KMS-11 (cell line): Measurements from ENCODE around the gene DYNLT3.

Source experiments
- H2AFZ ChIP-seq: fragments of 200-600 bp; sonication (generic); 2 replicates; pipeline ENCODE4 v1.6.1; 2016; ENCODE audit warnings: antibody characterized with exemption, mixed run types, low read depth
- H3K27ac ChIP-seq: fragments of 200-600 bp; sonication (generic); 2 replicates; pipeline ENCODE4 v1.6.1; 2016; ENCODE audit warnings: mild to moderate bottlenecking, mixed run types
- H3K27me3 ChIP-seq: fragments of 200-600 bp; sonication (generic); 2 replicates; pipeline ENCODE4 v1.6.1; 2017; ENCODE audit warnings: mild to moderate bottlenecking, low read depth, mixed run types, moderate library complexity; ENCODE audit not compliant: insufficient read depth
- H3K36me3 ChIP-seq: fragments of 200-600 bp; sonication (generic); 2 replicates; pipeline ENCODE4 v1.6.1; 2017; ENCODE audit warnings: mild to moderate bottlenecking, mixed run types; ENCODE audit not compliant: insufficient read depth
- H3K4me1 ChIP-seq: fragments of 200-600 bp; sonication (generic); 2 replicates; pipeline ENCODE4 v1.6.1; 2016; ENCODE audit warnings: mild to moderate bottlenecking, low read depth, mixed run types; ENCODE audit not compliant: poor library complexity, severe bottlenecking
- H3K4me2 ChIP-seq: fragments of 200-600 bp; sonication (generic); 2 replicates; pipeline ENCODE4 v1.7.0; 2016; ENCODE audit warnings: mild to moderate bottlenecking, mixed run types
- H3K4me3 ChIP-seq: fragments of 200-600 bp; sonication (generic); IDR thresholded peaks from 2 replicates; pipeline ENCODE4 v1.6.1; 2017; ENCODE audit warnings: low read depth, low read length, mixed read lengths; ENCODE audit not compliant: insufficient read depth
- H3K79me2 ChIP-seq: fragments of 200-600 bp; sonication (generic); 2 replicates; pipeline ENCODE4 v1.6.1; 2016; ENCODE audit warnings: low read depth, mixed run types; ENCODE audit not compliant: insufficient read depth
- H3K9ac ChIP-seq: fragments of 200-600 bp; sonication (generic); 2 replicates; pipeline ENCODE4 v1.6.1; 2016; ENCODE audit warnings: mild to moderate bottlenecking, mixed run types
- H4K20me1 ChIP-seq: fragments of 200-600 bp; sonication (generic); 2 replicates; pipeline ENCODE4 v1.6.1; 2016; ENCODE audit warnings: mild to moderate bottlenecking, mixed run types; ENCODE audit not compliant: insufficient read depth
- TF ChIP-seq, protein P1 (sequence below): fragments of 200-600 bp; sonication (generic); conservative IDR thresholded peaks from 2 replicates; pipeline ENCODE4 v1.6.1; 2017; ENCODE audit warnings: low read depth, mild to moderate bottlenecking, antibody characterized with exemption, low read length, moderate library complexity, mixed read lengths

Gene DYNLT3

DNA sequence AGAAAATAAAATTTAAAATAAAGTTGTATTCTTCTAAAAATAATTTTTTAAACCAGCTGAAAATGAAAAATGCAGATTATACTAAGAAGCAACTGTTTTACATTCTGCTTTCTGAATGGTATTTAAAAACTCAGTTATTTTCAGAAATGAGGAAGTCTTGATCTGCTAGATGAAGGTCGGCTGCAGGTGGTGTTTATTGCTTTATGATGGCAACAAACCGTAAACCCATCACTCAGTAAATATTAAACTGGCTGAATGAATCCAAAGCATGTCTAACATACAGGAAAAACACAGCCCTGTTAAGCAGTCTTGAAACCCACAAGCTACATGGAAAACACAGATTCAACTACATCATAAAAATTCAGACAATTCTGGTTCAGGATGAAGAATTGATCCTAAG lies 29.3 kb downstream of the DYNLT3 start:
- no peak overlapping the region for H3K9ac ChIP-seq
- no peak overlapping the region for H3K4me3 ChIP-seq
- no peak overlapping the region for H3K4me2 ChIP-seq
- no peaks in the 10 kb centered on the region for H3K27me3 ChIP-seq
- no peaks in the 10 kb centered on the region for H3K4me1 ChIP-seq
- no peaks in the 10 kb centered on the region for H3K79me2 ChIP-seq
- no peak overlapping the region for H2AFZ ChIP-seq
- TF ChIP-seq, protein P1, sequence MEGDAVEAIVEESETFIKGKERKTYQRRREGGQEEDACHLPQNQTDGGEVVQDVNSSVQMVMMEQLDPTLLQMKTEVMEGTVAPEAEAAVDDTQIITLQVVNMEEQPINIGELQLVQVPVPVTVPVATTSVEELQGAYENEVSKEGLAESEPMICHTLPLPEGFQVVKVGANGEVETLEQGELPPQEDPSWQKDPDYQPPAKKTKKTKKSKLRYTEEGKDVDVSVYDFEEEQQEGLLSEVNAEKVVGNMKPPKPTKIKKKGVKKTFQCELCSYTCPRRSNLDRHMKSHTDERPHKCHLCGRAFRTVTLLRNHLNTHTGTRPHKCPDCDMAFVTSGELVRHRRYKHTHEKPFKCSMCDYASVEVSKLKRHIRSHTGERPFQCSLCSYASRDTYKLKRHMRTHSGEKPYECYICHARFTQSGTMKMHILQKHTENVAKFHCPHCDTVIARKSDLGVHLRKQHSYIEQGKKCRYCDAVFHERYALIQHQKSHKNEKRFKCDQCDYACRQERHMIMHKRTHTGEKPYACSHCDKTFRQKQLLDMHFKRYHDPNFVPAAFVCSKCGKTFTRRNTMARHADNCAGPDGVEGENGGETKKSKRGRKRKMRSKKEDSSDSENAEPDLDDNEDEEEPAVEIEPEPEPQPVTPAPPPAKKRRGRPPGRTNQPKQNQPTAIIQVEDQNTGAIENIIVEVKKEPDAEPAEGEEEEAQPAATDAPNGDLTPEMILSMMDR = no peak
- no peak overlapping the region for H3K27ac ChIP-seq
- H3K36me3 ChIP-seq = no peaks in the 10 kb centered on the region
- no peaks in the 10 kb centered on the region for H4K20me1 ChIP-seq

DNA sequence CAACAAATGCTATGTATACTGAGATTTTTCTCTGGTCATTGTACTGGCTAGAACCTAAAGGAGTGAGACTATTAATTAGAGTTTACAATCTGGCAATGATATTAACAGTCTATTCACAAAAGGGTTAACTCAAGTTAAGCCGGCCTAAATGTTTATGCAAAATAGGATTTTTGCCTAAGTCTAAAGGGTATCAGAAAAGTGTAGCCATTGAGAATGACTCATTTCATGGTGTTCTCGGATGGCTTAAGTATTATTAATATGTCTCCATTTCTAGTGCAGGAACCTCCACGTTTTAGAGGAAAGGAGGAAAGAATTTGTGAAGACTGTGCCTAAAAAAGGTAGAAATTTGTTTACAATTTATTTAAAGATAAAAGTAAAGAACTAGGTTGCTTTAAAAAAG lies 29.8 kb downstream of the DYNLT3 start:
- no peak overlapping the region for H3K27ac ChIP-seq
- TF ChIP-seq, protein P1 = no peak
- H3K4me2 ChIP-seq = no peak overlapping the region
- H2AFZ ChIP-seq = no peak overlapping the region
- H4K20me1 ChIP-seq = no peaks in the 10 kb centered on the region
- H3K4me3 ChIP-seq = no peak overlapping the region
- no peaks in the 10 kb centered on the region for H3K79me2 ChIP-seq
- no peaks in the 10 kb centered on the region for H3K36me3 ChIP-seq
- H3K27me3 ChIP-seq = no peaks in the 10 kb centered on the region
- no peaks in the 10 kb centered on the region for H3K4me1 ChIP-seq
- H3K9ac ChIP-seq = no peak overlapping the region

DNA sequence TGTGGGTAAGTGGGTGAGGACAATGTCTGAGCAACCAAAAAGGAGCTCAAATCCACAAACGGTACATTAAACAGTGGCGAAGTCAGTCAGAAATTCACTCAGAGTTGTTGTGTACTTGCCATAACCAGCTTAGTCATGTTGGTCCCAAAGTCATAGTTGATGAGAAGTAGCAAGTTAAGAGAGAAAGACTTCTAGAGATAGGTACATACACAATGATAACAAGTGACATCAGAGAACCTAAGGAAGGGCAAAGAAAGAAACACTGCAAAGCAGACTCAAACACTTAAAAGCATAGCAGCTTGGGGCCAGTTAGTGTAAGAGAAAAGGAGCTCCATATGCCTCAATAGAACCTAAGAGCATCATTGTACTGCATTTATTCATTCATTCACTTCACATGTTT lies 30.2 kb downstream of the DYNLT3 start:
- Histone ChIP-seq H3K27ac (no peak overlapping the region), H3K9ac (no peak overlapping the region), H3K79me2 (no peaks in the 10 kb centered on the region), H3K4me3 (no peak overlapping the region), H3K27me3 (no peaks in the 10 kb centered on the region), H3K4me1 (no peaks in the 10 kb centered on the region), H4K20me1 (no peaks in the 10 kb centered on the region), H2AFZ (no peak overlapping the region), H3K36me3 (no peaks in the 10 kb centered on the region), H3K4me2 (no peak overlapping the region)
- TF ChIP-seq, protein P1 = no peak

DNA sequence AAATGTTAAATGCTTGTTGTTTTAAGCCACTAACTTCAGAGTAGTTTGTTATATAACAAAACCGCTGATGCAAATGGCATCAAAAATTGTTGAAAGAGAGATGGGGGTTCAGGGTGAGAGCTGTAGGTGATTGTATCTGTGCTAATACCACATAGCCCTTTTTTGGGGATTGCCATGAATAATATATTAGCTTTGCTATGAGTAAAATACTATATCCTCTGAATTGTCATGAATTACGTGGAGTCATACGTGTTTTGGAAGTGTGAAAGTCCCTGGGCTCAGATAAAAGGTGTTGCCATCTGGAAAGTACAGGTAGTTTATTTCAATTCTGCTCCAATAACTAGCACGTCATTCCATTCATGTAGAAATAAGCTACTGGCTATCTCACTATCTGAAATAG lies 30.6 kb downstream of the DYNLT3 start:
- H3K4me1 ChIP-seq = no peaks in the 10 kb centered on the region
- H3K27ac ChIP-seq = no peak overlapping the region
- no peak overlapping the region for H3K4me3 ChIP-seq
- no peaks in the 10 kb centered on the region for H3K79me2 ChIP-seq
- H2AFZ ChIP-seq = no peak overlapping the region
- H3K4me2 ChIP-seq = no peak overlapping the region
- no peaks in the 10 kb centered on the region for H3K27me3 ChIP-seq
- no peaks in the 10 kb centered on the region for H4K20me1 ChIP-seq
- no peak overlapping the region for H3K9ac ChIP-seq
- no peaks in the 10 kb centered on the region for H3K36me3 ChIP-seq
- TF ChIP-seq, protein P1 = no peak

DNA sequence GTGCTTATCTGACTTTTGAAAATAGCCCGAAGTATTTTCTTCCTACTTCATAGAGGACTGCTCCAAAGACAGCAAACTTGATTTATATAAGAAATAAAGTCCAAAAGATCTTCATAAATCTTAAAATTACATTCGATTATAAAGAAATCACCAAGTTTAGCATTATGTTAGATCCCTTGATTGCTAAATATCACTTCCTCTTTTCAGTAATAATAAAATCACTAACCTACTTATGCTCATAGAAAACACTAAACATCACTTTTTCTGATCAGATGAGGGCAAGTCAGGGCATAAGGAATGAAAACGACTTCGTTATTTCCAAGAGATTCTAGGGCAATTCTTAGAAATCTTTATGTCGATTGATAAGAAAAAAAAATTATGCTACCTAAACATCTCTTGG lies 32.0 kb downstream of the DYNLT3 start:
- Histone ChIP-seq H3K27ac (no peak overlapping the region), H2AFZ (no peak overlapping the region), H4K20me1 (no peaks in the 10 kb centered on the region), H3K27me3 (no peaks in the 10 kb centered on the region), H3K79me2 (no peaks in the 10 kb centered on the region), H3K4me2 (no peak overlapping the region), H3K4me1 (no peaks in the 10 kb centered on the region), H3K36me3 (no peaks in the 10 kb centered on the region), H3K4me3 (no peak overlapping the region), H3K9ac (no peak overlapping the region)
- TF ChIP-seq, protein P1 = no peak
